PC-3 (cell line): ENCODE results near the gene RNF113B.

Experiments
- EZH2 ChIP-seq: fragments of 300-600 bp; sonication (generic); IDR thresholded peaks from one replicate; pipeline ENCODE4 v1.6.1; 2017; ENCODE audit warnings: antibody characterized with exemption, mild to moderate bottlenecking, low read length; ENCODE audit not compliant: unreplicated experiment
- TF ChIP-seq, protein P1 (sequence below): fragments of 300-600 bp; sonication (generic); conservative IDR thresholded peaks from 2 replicates; pipeline ENCODE4 v1.5.1; 2017; ENCODE audit warnings: antibody characterized with exemption, low read depth, mild to moderate bottlenecking, low read length

DNA sequence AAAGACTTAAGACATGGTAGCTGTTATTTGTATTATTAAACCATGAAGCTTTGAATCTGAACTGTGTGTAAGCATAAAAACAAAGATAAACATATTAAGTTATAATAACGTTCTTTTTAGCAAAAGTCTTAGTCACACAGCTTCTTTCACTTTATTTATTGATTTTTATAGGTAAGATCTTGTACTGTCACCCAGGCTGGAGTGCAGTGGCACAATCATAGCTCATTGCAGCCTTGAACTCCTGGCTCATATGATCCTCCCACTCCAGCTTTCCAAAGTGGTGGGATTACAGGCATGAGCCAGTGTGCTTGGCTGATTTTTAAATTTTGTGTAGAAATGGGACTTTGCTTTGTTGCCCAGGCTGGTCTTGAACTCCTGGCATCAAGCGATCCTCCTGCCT lies 20.8 kb downstream of the RNF113B start:
- TF ChIP-seq, protein P1, sequence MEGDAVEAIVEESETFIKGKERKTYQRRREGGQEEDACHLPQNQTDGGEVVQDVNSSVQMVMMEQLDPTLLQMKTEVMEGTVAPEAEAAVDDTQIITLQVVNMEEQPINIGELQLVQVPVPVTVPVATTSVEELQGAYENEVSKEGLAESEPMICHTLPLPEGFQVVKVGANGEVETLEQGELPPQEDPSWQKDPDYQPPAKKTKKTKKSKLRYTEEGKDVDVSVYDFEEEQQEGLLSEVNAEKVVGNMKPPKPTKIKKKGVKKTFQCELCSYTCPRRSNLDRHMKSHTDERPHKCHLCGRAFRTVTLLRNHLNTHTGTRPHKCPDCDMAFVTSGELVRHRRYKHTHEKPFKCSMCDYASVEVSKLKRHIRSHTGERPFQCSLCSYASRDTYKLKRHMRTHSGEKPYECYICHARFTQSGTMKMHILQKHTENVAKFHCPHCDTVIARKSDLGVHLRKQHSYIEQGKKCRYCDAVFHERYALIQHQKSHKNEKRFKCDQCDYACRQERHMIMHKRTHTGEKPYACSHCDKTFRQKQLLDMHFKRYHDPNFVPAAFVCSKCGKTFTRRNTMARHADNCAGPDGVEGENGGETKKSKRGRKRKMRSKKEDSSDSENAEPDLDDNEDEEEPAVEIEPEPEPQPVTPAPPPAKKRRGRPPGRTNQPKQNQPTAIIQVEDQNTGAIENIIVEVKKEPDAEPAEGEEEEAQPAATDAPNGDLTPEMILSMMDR, result no peak
- TF ChIP-seq EZH2, result no peak
